Bladder microvascular endothelial cell (primary cell): ENCODE measurements around the gene IDH3G. TPM values are rescaled to one million over a fixed set of nuclear protein-coding genes. Genes with fewer than 3 reads are reported as not detected.

Experiments
- total RNA-seq: library from RNA; depleted of rRNA; stranded (reverse); fragments of >200 nt; gene quantifications from 2 replicates; pipeline ENCODE4 v1.2.3, GENCODE V29; 2014

IDH3G gene
- 48.1 and 67.7 TPM in 2 replicates for total RNA-seq

GRCh38 chrX:153794018-153794896 is at the start of gene IDH3G, which contains the start of gene SSR4:
Gene IDH3G (minus strand): TSS chrX:153794375. CDS start chrX:153794326, 49 bp downstream.
Gene SSR4 (plus strand): TSS chrX:153794668. CDS start chrX:153794688, 20 bp downstream.

GRCh38 chrX:153829799-153830639 is 35.8 kb upstream of the IDH3G start, which contains the start of gene PDZD4:
Gene PDZD4 (minus strand): TSS chrX:153830544. CDS start chrX:153830298, 246 bp downstream.

GRCh38 chrX:153780678-153781427 is 13.3 kb downstream of the IDH3G start, which contains the start of gene SRPK3:
Gene SRPK3 (plus strand): TSS chrX:153781041. CDS start chrX:153781087, 46 bp downstream.

GRCh38 chrX:153763989-153764755 is 30.0 kb downstream of the IDH3G start, which contains the start of gene PLXNB3:
Gene PLXNB3 (plus strand): TSS chrX:153764249. CDS start chrX:153765536, 1,287 bp downstream.

Other genes starting within 250 kb of the IDH3G start
- gene CCNQ, start 195.2 kb downstream of the IDH3G start, total RNA-seq: 28.4 and 38.2 TPM in 2 replicates
- under 0.01 and 0.13 TPM in 2 replicates for gene DUSP9, start 147.2 kb downstream of the IDH3G start, total RNA-seq
- not detected in 2 replicates for gene PNCK, start 120.6 kb downstream of the IDH3G start, total RNA-seq
- 1.6 and 5.5 TPM in 2 replicates for gene SLC6A8, start 106.4 kb downstream of the IDH3G start, total RNA-seq
- gene BCAP31, start 70.0 kb downstream of the IDH3G start, total RNA-seq: 200 and 266 TPM in 2 replicates
- gene ABCD1, start 69.5 kb downstream of the IDH3G start, total RNA-seq: 7.0 and 15.4 TPM in 2 replicates
- 2.9 and 20.6 TPM in 2 replicates for gene PLXNB3, start 30.1 kb downstream of the IDH3G start, total RNA-seq
- gene SRPK3, start 13.3 kb downstream of the IDH3G start, total RNA-seq: under 0.01 and 0.44 TPM in 2 replicates
- gene SSR4, start 293 bp upstream of the IDH3G start, total RNA-seq: 112 and 142 TPM in 2 replicates
- 0.76 TPM in 1 of 2 replicates, not detected in the other for gene PDZD4, start 36.2 kb upstream of the IDH3G start, total RNA-seq
- gene L1CAM, start 91.8 kb upstream of the IDH3G start, total RNA-seq: 0.16 and 0.88 TPM in 2 replicates
- 1.4 and 1.9 TPM in 2 replicates for gene AVPR2, start 110.3 kb upstream of the IDH3G start, total RNA-seq
- 10.9 and 14.9 TPM in 2 replicates for gene ARHGAP4, start 131.9 kb upstream of the IDH3G start, total RNA-seq
- gene NAA10, start 140.7 kb upstream of the IDH3G start, total RNA-seq: 41.8 and 46.9 TPM in 2 replicates
- 16.5 and 28.8 TPM in 2 replicates for gene RENBP, start 150.3 kb upstream of the IDH3G start, total RNA-seq
- gene HCFC1, start 177.4 kb upstream of the IDH3G start, total RNA-seq: 11.7 and 29.4 TPM in 2 replicates
- 5.7 and 7.2 TPM in 2 replicates for gene TMEM187, start 178.4 kb upstream of the IDH3G start, total RNA-seq
- gene IRAK1, start 225.5 kb upstream of the IDH3G start, total RNA-seq: 45.5 and 57.6 TPM in 2 replicates